HG03097 (cell line): ENCODE data around the gene HERC6.
"Not testable (repeated sequence)": the region's sequence is repeated elsewhere in the genome, so short reads cannot be mapped to it uniquely, and the experiment has no call there.

Experiments used
- ATAC-seq: cut with Tn5 transposase; IDR thresholded peaks from one replicate; pipeline ENCODE4 v1.9.1; 2021; ENCODE audit not compliant: unreplicated experiment, low FRiP score

The HERC6 gene

GRCh38 chr4:88378691-88379559, at the start of gene HERC6:
Gene HERC6 (plus strand): TSS chr4:88378852. CDS start chr4:88378922, 70 bp downstream.
- ATAC-seq: peak; percentile 62

GRCh38 chr4:88333741-88334405, 44.8 kb upstream of the HERC6 start:
- ATAC-seq: no peak

GRCh38 chr4:88335092-88335665, 43.5 kb upstream of the HERC6 start:
- no peak for ATAC-seq

- ATAC-seq: no peak
Measured at GRCh38 chr4:88341227-88342192, 37.1 kb upstream of the HERC6 start.

GRCh38 chr4:88346902-88347301, 31.8 kb upstream of the HERC6 start:
- ATAC-seq: not testable (repeated sequence)

GRCh38 chr4:88348761-88349160, 29.9 kb upstream of the HERC6 start:
- not testable (repeated sequence) for ATAC-seq

- ATAC-seq: no peak
Measured at GRCh38 chr4:88350786-88351185, 27.9 kb upstream of the HERC6 start.

GRCh38 chr4:88352062-88352740, 26.5 kb upstream of the HERC6 start:
- ATAC-seq: no peak

- ATAC-seq: no peak
Measured at GRCh38 chr4:88353324-88353723, 25.3 kb upstream of the HERC6 start.

GRCh38 chr4:88356771-88357170, 21.9 kb upstream of the HERC6 start:
- no peak for ATAC-seq

- no peak for ATAC-seq
Measured at GRCh38 chr4:88357262-88357661, 21.4 kb upstream of the HERC6 start.

- ATAC-seq: no peak
Measured at GRCh38 chr4:88359558-88359957, 19.1 kb upstream of the HERC6 start.

- no peak for ATAC-seq
Measured at GRCh38 chr4:88360256-88360655, 18.4 kb upstream of the HERC6 start.

- no peak for ATAC-seq
Measured at GRCh38 chr4:88360791-88361190, 17.9 kb upstream of the HERC6 start.

- not testable (repeated sequence) for ATAC-seq
Measured at GRCh38 chr4:88361217-88361773, 17.4 kb upstream of the HERC6 start.

- ATAC-seq: no peak
Measured at GRCh38 chr4:88366460-88366859, 12.2 kb upstream of the HERC6 start.

- no peak for ATAC-seq
Measured at GRCh38 chr4:88367826-88368225, 10.8 kb upstream of the HERC6 start.

GRCh38 chr4:88369180-88369812, 9.4 kb upstream of the HERC6 start:
- ATAC-seq: not testable (repeated sequence)

GRCh38 chr4:88381123-88381522, 2.5 kb downstream of the HERC6 start:
- no peak for ATAC-seq
